Stimulated activated effector memory CD8-positive, alpha-beta T cell treated with anti-CD3 and anti-CD28 coated beads, Interleukin-12 subunit alpha, Interleukin-12 subunit beta, amount 100 ng/mL, for 72 hours (primary cell): ENCODE measurements around the gene SH2B2.

Experiments used
- ATAC-seq: fragments of 150-1000 bp; cut with Tn5 transposase; 2 replicates; pipeline ENCODE4 v1.10.0; 2021
- DNase-seq, 2 donors: peaks; one replicate each; pipeline ENCODE4 v3.0.0; 2021 to 2022; ENCODE audit warnings: low spot score in 2 of 2
- H3K27ac Mint-ChIP-seq: one replicate; pipeline ENCODE4 v1.8.0; 2022; ENCODE audit warnings: mild to moderate bottlenecking, mixed read lengths
- H3K36me3 Mint-ChIP-seq: one replicate; pipeline ENCODE4 v1.8.0; 2022; ENCODE audit warnings: mild to moderate bottlenecking, mixed read lengths
- H3K4me1 Mint-ChIP-seq: one replicate; pipeline ENCODE4 v1.8.0; 2022; ENCODE audit warnings: mixed read lengths
- H3K4me3 Mint-ChIP-seq: one replicate; pipeline ENCODE4 v1.8.0; 2022; ENCODE audit warnings: mild to moderate bottlenecking, mixed read lengths
- H3K9me3 Mint-ChIP-seq: one replicate; pipeline ENCODE4 v1.8.0; 2022; ENCODE audit warnings: mixed read lengths

The SH2B2 gene

GRCh38 chr7:102305414-102306268 is 19.0 kb downstream of the SH2B2 start:
- Mint-ChIP-seq H3K9me3 (no peaks in the 10 kb centered on the region), H3K36me3 (peaks cover 11% of the 10 kb centered on the region), H3K4me1 (peaks cover 27% of the 10 kb centered on the region), H3K27ac (no peak overlapping the region), H3K4me3 (no peak overlapping the region)
- ATAC-seq, result no peak
- no peak for DNase-seq

- DNase-seq (peak in 1 of 2 donors; percentile 75), ATAC-seq (peak; percentile 87)
- no peaks in the 10 kb centered on the region for H3K9me3 Mint-ChIP-seq
- H3K27ac Mint-ChIP-seq, result peak overlapping the region; percentile 84
- H3K4me1 Mint-ChIP-seq, result peaks cover 27% of the 10 kb centered on the region
- H3K4me3 Mint-ChIP-seq, result peak overlapping the region; percentile 50
- peaks cover 6% of the 10 kb centered on the region for H3K36me3 Mint-ChIP-seq
Measured at GRCh38 chr7:102306916-102307677, 20.4 kb downstream of the SH2B2 start.

- peaks cover 26% of the 10 kb centered on the region for H3K4me1 Mint-ChIP-seq
- H3K9me3 Mint-ChIP-seq, result no peaks in the 10 kb centered on the region
- no peak for DNase-seq
- no peak for ATAC-seq
- no peak overlapping the region for H3K27ac Mint-ChIP-seq
- H3K4me3 Mint-ChIP-seq, result no peak overlapping the region
- H3K36me3 Mint-ChIP-seq, result peaks cover 12% of the 10 kb centered on the region
Measured at GRCh38 chr7:102310414-102310815, 23.7 kb downstream of the SH2B2 start.

- Mint-ChIP-seq H3K36me3 (peaks cover 11% of the 10 kb centered on the region), H3K27ac (no peak overlapping the region), H3K4me1 (peaks cover 12% of the 10 kb centered on the region), H3K4me3 (no peak overlapping the region), H3K9me3 (no peaks in the 10 kb centered on the region)
- ATAC-seq (no peak), DNase-seq (no peak)
Measured at GRCh38 chr7:102312317-102312716, 25.6 kb downstream of the SH2B2 start.

GRCh38 chr7:102313997-102314780 is 27.5 kb downstream of the SH2B2 start:
- no peak for ATAC-seq
- H3K4me3 Mint-ChIP-seq, result no peak overlapping the region
- H3K9me3 Mint-ChIP-seq, result no peaks in the 10 kb centered on the region
- H3K36me3 Mint-ChIP-seq, result peaks cover 8% of the 10 kb centered on the region
- no peak for DNase-seq
- H3K27ac Mint-ChIP-seq, result no peak overlapping the region
- no peaks in the 10 kb centered on the region for H3K4me1 Mint-ChIP-seq

- H3K4me1 Mint-ChIP-seq, result peaks cover 6% of the 10 kb centered on the region
- no peaks in the 10 kb centered on the region for H3K9me3 Mint-ChIP-seq
- no peak overlapping the region for H3K27ac Mint-ChIP-seq
- ATAC-seq (no peak), DNase-seq (no peak)
- no peak overlapping the region for H3K4me3 Mint-ChIP-seq
- H3K36me3 Mint-ChIP-seq, result peaks cover 8% of the 10 kb centered on the region
Measured at GRCh38 chr7:102317231-102318059, 30.8 kb downstream of the SH2B2 start.

GRCh38 chr7:102318482-102318971 is 31.9 kb downstream of the SH2B2 start:
- no peak overlapping the region for H3K27ac Mint-ChIP-seq
- H3K36me3 Mint-ChIP-seq, result peaks cover 8% of the 10 kb centered on the region
- H3K4me3 Mint-ChIP-seq, result no peak overlapping the region
- H3K9me3 Mint-ChIP-seq, result no peaks in the 10 kb centered on the region
- H3K4me1 Mint-ChIP-seq, result peaks cover 11% of the 10 kb centered on the region
- no peak for DNase-seq
- peak; percentile 19 for ATAC-seq

GRCh38 chr7:102319671-102320070 is 33.0 kb downstream of the SH2B2 start:
- DNase-seq (no peak), ATAC-seq (no peak)
- Mint-ChIP-seq H3K9me3 (no peaks in the 10 kb centered on the region), H3K4me3 (no peak overlapping the region), H3K27ac (no peak overlapping the region), H3K36me3 (peaks cover 8% of the 10 kb centered on the region), H3K4me1 (peaks cover 11% of the 10 kb centered on the region)

- Mint-ChIP-seq H3K4me3 (no peak overlapping the region), H3K4me1 (peaks cover 11% of the 10 kb centered on the region), H3K9me3 (no peaks in the 10 kb centered on the region), H3K27ac (no peak overlapping the region), H3K36me3 (peaks cover 4% of the 10 kb centered on the region)
- DNase-seq (no peak), ATAC-seq (no peak)
Measured at GRCh38 chr7:102320181-102320580, 33.5 kb downstream of the SH2B2 start.

GRCh38 chr7:102320601-102321350 is 34.1 kb downstream of the SH2B2 start:
- Mint-ChIP-seq H3K9me3 (no peaks in the 10 kb centered on the region), H3K4me1 (peaks cover 11% of the 10 kb centered on the region), H3K36me3 (no peaks in the 10 kb centered on the region), H3K4me3 (no peak overlapping the region), H3K27ac (no peak overlapping the region)
- ATAC-seq (no peak), DNase-seq (no peak)

- Mint-ChIP-seq H3K4me3 (peak overlapping the region; percentile 23), H3K9me3 (no peaks in the 10 kb centered on the region), H3K4me1 (peaks cover 11% of the 10 kb centered on the region), H3K36me3 (no peaks in the 10 kb centered on the region), H3K27ac (no peak overlapping the region)
- no peak for DNase-seq
- peak; percentile 70 for ATAC-seq
Measured at GRCh38 chr7:102321351-102322201, 34.9 kb downstream of the SH2B2 start.

- H3K4me3 Mint-ChIP-seq, result peak overlapping the region; percentile 3
- H3K27ac Mint-ChIP-seq, result no peak overlapping the region
- no peak for DNase-seq
- no peaks in the 10 kb centered on the region for H3K36me3 Mint-ChIP-seq
- H3K4me1 Mint-ChIP-seq, result peaks cover 11% of the 10 kb centered on the region
- H3K9me3 Mint-ChIP-seq, result no peaks in the 10 kb centered on the region
- ATAC-seq, result no peak
Measured at GRCh38 chr7:102322202-102322715, 35.6 kb downstream of the SH2B2 start.

GRCh38 chr7:102323914-102324195 is 37.2 kb downstream of the SH2B2 start:
- H3K4me3 Mint-ChIP-seq, result no peak overlapping the region
- H3K4me1 Mint-ChIP-seq, result peaks cover 13% of the 10 kb centered on the region
- no peaks in the 10 kb centered on the region for H3K9me3 Mint-ChIP-seq
- ATAC-seq (no peak), DNase-seq (no peak)
- no peaks in the 10 kb centered on the region for H3K36me3 Mint-ChIP-seq
- H3K27ac Mint-ChIP-seq, result no peak overlapping the region
